Endothelial cell of umbilical vein (primary cell): Measurements from ENCODE around the gene PANX2.

ENCODE experiments used
- EZH2 ChIP-seq: IDR thresholded peaks from 2 replicates; pipeline ENCODE4 v1.6.1; 2012; ENCODE audit warnings: borderline replicate concordance, low read depth, mild to moderate bottlenecking, moderate library complexity, low read length, inconsistent platforms; ENCODE audit not compliant: severe bottlenecking
- POLR2A ChIP-seq: IDR thresholded peaks from 2 replicates; pipeline ENCODE4 v1.6.1; 2012; ENCODE audit warnings: low read depth, mild to moderate bottlenecking, control low read depth, low read length
- POLR2AphosphoS5 ChIP-seq: IDR thresholded peaks from 2 replicates; pipeline ENCODE4 v1.6.1; 2012; ENCODE audit warnings: low read depth, mild to moderate bottlenecking, control low read depth, low read length, moderate library complexity; ENCODE audit not compliant: insufficient read depth
- TF ChIP-seq, protein P1 (sequence below), 2 donors: IDR thresholded peaks; 1 replicate in 1 of 2; 2 replicates in 1 of 2; pipeline ENCODE4 v1.5.1; 2011; ENCODE audit warnings: low read length in 2 of 2, mild to moderate bottlenecking in 2 of 2, moderate library complexity in 2 of 2, control low read depth in 1 of 2, inconsistent platforms in 1 of 2, low read depth in 1 of 2; ENCODE audit not compliant: insufficient read depth in 1 of 2; ENCODE audit errors: extremely low read depth in 1 of 2
- TF ChIP-seq, protein P2 (sequence below): IDR thresholded peaks from 2 replicates; pipeline ENCODE4 v1.6.1; 2011; ENCODE audit not compliant: insufficient read depth, insufficient read length

DNA sequence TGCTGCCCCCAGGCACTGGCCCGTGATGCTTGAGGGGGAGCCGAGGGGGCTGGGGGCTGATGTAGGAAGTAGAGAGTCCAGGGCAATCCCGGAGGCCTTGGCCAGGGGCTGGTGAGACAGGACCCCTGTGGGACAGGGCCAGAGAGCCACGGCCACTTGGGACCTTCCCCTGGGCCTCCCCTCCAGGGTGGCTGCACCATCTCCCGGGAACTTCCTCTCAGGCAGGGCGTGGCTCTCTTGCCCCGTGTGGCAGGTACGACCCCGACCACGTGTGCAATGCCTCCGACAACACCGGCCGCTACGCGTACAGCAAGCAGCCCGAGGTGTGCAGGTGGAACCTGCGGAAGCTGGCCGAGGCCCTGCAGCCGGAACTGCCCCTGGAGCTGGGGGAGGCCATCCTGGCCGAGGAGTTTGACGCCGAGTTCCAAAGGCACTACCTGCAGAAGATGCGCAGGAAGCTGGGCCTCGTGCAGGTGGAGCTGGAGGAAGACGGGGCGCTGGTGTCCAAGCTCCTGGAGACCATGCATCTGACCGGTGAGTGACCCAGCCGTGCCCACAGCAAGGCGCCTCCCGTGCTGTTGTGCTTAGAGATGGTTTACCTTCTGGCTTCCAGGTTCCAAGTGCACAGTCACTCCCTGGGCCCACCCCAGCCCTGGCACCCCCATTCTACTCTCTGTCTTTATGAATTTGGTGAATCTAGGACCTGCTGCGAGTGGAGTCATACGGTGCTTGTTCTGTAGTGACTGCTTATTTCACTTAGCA lies 40.0 kb downstream of the PANX2 start:
- TF ChIP-seq POLR2A (no peak), POLR2AphosphoS5 (no peak), EZH2 (no peak)
- TF ChIP-seq, protein P1, sequence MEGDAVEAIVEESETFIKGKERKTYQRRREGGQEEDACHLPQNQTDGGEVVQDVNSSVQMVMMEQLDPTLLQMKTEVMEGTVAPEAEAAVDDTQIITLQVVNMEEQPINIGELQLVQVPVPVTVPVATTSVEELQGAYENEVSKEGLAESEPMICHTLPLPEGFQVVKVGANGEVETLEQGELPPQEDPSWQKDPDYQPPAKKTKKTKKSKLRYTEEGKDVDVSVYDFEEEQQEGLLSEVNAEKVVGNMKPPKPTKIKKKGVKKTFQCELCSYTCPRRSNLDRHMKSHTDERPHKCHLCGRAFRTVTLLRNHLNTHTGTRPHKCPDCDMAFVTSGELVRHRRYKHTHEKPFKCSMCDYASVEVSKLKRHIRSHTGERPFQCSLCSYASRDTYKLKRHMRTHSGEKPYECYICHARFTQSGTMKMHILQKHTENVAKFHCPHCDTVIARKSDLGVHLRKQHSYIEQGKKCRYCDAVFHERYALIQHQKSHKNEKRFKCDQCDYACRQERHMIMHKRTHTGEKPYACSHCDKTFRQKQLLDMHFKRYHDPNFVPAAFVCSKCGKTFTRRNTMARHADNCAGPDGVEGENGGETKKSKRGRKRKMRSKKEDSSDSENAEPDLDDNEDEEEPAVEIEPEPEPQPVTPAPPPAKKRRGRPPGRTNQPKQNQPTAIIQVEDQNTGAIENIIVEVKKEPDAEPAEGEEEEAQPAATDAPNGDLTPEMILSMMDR (IDR thresholded peaks at IDR 0.05; ENCODE audit: extremely low read depth in 1 of 2, insufficient read depth in 1 of 2, low read depth in 1 of 2, low read length in 2 of 2): no peak
- TF ChIP-seq, protein P2, sequence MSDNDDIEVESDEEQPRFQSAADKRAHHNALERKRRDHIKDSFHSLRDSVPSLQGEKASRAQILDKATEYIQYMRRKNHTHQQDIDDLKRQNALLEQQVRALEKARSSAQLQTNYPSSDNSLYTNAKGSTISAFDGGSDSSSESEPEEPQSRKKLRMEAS: no peak
